ENCODE results near the gene SRRT.
"Not testable (repeated sequence)": the region's sequence is repeated elsewhere in the genome, so short reads cannot be mapped to it uniquely, and the experiment has no call there.

SRRT gene

GRCh38 chr7:100874577-100875355, at the start of gene SRRT:
Gene SRRT, plus strand, starts transcription at chr7:100875103. Its CDS starts 488 bp downstream, at chr7:100875591.
- DNase-seq (ENCODE audit: low spot score) = peak; percentile 99

- DNase-seq (ENCODE audit: low spot score) = no peak
Observed at GRCh38 chr7:100825215-100825671, 49.7 kb upstream of the SRRT start.

- no peak for DNase-seq (ENCODE audit: low spot score)
Observed at GRCh38 chr7:100825751-100826513, 49.0 kb upstream of the SRRT start.

GRCh38 chr7:100826514-100827329, 48.2 kb upstream of the SRRT start:
- no peak for DNase-seq (ENCODE audit: low spot score)

- DNase-seq (ENCODE audit: low spot score) = peak; percentile 21
Observed at GRCh38 chr7:100827330-100828226, 47.3 kb upstream of the SRRT start, which contains the start of gene EPHB4. Gene EPHB4, minus strand, starts transcription at chr7:100827523. Its CDS starts 493 bp downstream, at chr7:100827030.

- peak; percentile 29 for DNase-seq (ENCODE audit: low spot score)
Observed at GRCh38 chr7:100829150-100829716, 45.7 kb upstream of the SRRT start.

- DNase-seq (ENCODE audit: low spot score) = no peak
Observed at GRCh38 chr7:100830396-100830795, 44.5 kb upstream of the SRRT start.

- DNase-seq (ENCODE audit: low spot score) = no peak
Observed at GRCh38 chr7:100832281-100832633, 42.6 kb upstream of the SRRT start.

GRCh38 chr7:100835903-100836811, 38.7 kb upstream of the SRRT start:
- DNase-seq (ENCODE audit: low spot score) = no peak

- no peak for DNase-seq (ENCODE audit: low spot score)
Observed at GRCh38 chr7:100836812-100837098, 38.1 kb upstream of the SRRT start.

- DNase-seq (ENCODE audit: low spot score) = peak; percentile 79
Observed at GRCh38 chr7:100837099-100837836, 37.6 kb upstream of the SRRT start.

GRCh38 chr7:100839361-100839760, 35.5 kb upstream of the SRRT start:
- no peak for DNase-seq (ENCODE audit: low spot score)

- DNase-seq (ENCODE audit: low spot score) = no peak
Observed at GRCh38 chr7:100840470-100841100, 34.3 kb upstream of the SRRT start.

GRCh38 chr7:100847360-100847759, 27.5 kb upstream of the SRRT start:
- DNase-seq (ENCODE audit: low spot score) = no peak

- DNase-seq (ENCODE audit: low spot score) = peak; percentile 68
Observed at GRCh38 chr7:100852048-100852872, 22.6 kb upstream of the SRRT start, which contains the start of gene SLC12A9. Gene SLC12A9, plus strand, starts transcription at chr7:100852713. Its CDS starts 1,485 bp downstream, at chr7:100854198.

GRCh38 chr7:100854146-100854895, 20.6 kb upstream of the SRRT start:
- no peak for DNase-seq (ENCODE audit: low spot score)

GRCh38 chr7:100854899-100855298, 20.0 kb upstream of the SRRT start:
- not testable (repeated sequence) for DNase-seq (ENCODE audit: low spot score)

Data from hematopoietic multipotent progenitor cell treated with erythropoietin and hydrocortisone succinate and interleukin-3 and kit ligand, for 15 days (in vitro differentiated cells).